Smooth muscle cell of the brain vasculature (primary cell): Measurements from ENCODE around the gene EML4.

ENCODE experiments used
- DNase-seq: peaks from one replicate; pipeline ENCODE4 v3.0.0-alpha.2; 2012; ENCODE audit warnings: low read depth, low spot score

The EML4 gene

DNA sequence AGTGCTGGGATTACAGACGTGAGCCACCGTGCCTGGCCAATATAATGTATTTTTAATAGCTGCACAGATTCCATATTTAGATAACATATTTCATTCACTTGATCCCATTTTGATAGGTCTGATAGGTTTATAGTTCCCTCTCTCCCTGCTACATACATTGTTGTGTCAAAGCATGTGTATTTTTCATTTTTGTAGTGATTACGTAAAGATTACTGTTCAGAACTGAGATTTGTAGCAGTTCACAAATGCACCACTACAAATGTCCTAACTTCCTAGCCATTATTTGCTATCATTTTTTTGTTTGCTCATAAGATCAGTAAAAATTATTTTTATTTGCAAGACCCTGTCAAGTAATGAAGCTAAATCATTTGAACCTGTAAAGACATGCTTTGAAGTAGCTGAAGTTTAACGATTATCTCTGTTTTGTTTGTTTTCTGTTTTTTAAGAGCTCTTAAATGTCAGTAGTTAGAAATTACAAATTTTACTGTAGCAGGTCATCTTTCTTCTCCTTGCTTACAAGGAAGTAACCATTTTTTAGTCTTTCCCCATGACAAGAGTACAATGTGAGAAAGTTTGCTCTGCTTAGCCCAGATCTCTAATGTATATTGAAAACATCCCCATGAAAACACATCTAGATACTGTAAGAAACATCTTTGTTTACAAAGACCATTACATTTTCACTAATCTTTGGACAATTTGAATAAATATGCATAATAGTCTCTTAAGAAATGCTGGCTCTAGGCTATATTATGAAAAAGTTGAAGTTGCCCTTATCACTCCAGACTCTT, 54.1 kb downstream of the EML4 start:
- DNase-seq: no peak

DNA sequence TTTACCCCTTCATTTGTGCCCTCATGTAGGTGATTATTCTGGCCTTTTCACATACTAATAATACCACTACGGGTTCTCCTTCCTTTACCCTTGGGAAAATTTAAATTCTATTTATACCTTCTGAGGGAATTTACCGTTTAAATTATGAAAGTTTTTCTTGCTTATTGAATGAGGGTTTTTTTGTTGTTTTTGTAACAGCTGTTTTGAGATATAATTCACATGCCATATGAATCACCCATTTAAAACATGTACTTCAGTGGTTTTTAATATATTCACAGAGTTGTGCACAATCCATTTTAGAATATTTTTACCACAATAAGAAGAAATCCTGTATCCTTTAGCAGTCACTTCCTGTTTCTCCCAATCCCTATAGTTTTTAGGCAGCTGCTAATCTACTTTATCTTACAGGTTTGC, 54.7 kb downstream of the EML4 start:
- no peak for DNase-seq

DNA sequence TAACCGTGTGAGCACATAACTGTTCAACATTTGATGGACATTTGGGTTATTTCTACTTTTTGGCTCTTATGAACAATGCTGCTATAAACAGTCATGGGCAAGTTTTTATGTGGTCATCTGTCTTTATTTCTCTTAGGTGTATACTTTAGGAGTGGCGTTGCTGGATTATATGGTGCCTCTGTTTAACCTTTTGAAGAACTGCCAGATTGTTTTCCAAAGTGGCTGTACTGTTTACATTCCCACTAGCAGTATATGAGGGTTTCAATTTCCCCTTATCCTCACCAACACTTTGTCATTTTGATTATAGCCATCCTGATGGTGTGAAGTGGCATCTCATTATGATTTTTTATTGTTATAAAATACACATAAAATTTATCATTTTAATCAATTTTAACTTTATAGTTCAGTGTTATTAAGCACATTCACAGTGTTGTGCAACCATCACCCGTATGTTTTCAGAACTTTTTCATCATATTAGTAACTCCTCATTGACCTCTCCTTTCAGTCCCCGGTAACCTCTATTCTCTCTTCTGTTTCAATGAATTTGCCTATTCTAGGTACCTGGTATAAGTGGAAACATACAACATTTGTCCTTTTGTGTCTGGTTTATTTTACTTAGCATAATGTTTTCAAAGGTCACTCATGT, 55.4 kb downstream of the EML4 start:
- no peak for DNase-seq

DNA sequence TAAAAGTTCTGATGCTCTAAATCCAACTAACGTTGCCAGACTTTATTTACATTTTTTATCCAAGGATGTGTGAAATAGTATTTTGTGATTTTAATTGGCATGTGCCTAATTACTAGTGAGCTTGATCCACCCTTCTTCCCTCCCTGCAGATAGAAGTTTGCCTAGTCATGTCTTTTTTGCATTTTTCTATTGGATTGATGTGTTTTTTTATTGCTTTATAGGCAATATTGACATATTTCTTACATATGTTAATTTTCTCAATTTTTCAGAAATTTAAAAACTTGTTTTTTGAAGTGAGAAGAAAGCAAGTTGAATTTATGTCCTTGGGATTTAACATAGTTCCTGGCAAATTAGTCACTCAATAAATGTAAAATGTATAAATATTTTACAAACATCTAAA, 56.4 kb downstream of the EML4 start:
- no peak for DNase-seq

- no peak for DNase-seq
Observed at GRCh38 chr2:42227491-42227890, 58.3 kb downstream of the EML4 start.

GRCh38 chr2:42228101-42228500, 58.9 kb downstream of the EML4 start:
- DNase-seq: no peak

GRCh38 chr2:42229949-42230348, 60.8 kb downstream of the EML4 start:
- DNase-seq: no peak

GRCh38 chr2:42230891-42231290, 61.7 kb downstream of the EML4 start:
- DNase-seq: no peak

DNA sequence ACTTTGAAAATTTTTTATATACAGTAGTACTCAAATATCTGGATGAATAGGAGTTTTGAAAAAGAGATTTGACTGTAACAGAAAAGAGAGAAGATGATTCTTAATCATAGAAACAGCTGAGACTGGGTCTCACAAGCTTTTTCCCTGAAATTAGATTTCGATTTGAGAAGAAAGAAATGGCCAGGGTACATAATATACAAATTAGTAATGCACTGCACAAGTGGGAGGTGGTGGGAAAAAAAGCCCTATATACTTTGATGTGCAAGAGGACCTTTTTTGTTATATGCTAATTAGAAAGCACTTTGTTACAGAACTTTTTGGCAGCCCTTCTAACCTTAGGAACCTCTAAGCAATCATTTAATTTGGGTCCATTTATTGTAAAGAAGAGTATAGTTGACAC, 62.9 kb downstream of the EML4 start:
- DNase-seq: no peak

DNA sequence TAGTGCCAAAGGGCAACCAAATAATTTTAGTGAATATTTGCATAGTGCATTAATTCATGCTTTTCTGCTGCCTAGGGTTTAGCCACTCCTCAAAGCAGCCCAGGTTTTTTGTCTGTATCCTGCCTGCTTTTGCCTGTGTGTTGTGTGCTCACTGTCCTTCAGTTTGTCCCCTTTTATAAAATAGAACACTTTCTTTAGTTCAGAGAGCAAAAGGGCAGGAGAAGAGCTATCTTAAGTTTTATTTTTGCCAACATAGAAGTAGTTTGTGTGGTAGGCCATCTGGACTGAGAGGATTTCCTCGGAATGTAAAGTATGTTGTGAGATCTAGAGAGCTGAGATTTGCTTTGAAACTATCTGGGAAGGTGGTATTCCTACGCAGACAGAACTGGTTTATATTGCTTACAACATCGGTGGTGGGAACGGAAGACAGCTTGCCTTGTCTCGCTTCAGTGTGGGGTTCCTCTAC, 64.9 kb downstream of the EML4 start:
- no peak for DNase-seq

DNA sequence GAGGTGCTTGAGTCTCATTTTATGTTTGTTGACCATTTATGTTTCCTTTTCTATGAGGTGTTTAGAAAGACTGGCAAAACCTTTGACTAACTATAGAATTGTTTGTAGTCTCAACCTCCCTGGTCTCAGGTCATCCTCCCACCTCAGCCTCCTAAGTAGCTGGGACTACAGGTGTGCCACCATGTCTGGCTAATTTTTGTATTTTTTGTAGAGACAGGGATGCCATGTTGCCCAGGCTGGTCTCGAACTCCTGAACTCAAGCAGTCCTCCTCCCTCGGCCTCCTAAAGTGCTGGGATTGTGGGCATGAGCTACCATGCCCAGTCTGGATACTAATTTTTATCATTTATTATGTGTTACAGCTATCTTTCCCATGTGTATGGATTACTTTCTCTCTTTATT, 67.8 kb downstream of the EML4 start:
- no peak for DNase-seq

DNA sequence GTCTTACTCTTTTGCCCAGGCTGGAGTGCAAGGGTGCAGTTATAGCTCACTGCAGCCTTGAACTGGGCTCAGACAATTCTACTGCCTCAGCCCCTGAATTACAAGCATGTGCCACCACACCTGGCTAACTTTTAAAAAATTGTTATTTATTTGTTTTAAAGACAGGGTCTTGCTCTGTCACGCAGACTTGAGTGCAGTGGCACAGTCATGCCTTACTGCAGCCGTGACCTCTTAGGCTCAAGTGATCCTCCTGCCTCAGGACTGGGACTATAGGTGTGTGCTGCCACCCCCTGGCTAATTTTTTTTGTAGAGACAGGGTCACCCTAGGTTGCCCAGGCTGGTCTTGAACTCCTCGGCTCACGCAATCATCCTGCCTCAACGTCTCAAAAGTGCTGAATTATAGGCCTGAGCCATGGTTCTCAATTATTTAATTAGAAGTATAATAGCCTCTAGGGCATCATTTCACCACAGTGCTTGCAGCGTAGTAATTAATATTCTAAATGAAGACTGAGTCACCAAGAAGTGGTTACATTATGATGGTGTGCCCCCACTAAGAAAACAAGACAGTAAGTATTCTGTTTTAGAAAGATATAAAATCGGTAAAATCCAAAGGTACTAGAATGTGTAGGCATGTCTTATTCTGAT, 69.6 kb downstream of the EML4 start:
- no peak for DNase-seq

- DNase-seq: no peak
Observed at GRCh38 chr2:42239289-42239661, 70.1 kb downstream of the EML4 start.

GRCh38 chr2:42239811-42240210, 70.7 kb downstream of the EML4 start:
- no peak for DNase-seq

- DNase-seq: no peak
Observed at GRCh38 chr2:42241517-42241916, 72.4 kb downstream of the EML4 start.

- DNase-seq: no peak
Observed at GRCh38 chr2:42243297-42243696, 74.1 kb downstream of the EML4 start.

DNA sequence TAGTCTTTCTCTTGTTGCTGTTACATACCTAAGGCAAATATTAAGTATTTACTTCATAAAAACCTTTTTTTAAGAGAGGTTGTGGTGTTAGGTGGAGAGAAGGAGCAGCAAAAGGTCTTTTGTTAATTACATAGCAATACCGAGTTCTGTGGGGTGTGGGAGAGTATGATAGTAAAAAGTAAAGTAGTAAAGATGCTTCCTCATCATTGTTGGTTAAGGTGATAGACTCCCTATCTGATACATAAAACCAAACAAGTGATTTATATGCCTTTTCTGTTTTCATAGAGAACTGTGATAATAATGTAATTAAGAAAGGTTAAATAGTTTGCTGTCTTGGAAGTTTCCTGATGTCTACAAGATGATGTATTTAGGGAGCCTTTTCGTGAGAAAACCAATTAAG, 75.4 kb downstream of the EML4 start:
- no peak for DNase-seq

- DNase-seq: no peak
Observed at GRCh38 chr2:42245396-42245795, 76.2 kb downstream of the EML4 start.

DNA sequence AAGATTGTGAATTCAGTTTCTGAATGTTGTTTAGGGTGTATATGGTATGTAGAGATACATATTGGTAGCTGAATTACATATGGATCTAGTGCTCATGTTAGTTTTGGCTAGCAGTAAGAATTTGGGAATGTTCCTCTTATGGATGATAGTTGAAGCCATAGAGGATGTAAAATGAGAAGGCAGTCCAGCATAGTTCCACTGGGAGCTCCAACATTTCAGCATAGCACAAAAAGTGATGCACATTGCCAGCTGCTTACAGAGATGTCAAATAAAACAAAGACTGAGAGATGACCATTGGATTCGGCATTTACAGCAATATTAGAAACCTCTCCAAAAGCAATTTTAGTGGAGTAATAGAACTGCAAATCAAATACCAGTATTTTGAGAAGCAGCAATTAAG, 77.4 kb downstream of the EML4 start:
- DNase-seq: no peak

DNA sequence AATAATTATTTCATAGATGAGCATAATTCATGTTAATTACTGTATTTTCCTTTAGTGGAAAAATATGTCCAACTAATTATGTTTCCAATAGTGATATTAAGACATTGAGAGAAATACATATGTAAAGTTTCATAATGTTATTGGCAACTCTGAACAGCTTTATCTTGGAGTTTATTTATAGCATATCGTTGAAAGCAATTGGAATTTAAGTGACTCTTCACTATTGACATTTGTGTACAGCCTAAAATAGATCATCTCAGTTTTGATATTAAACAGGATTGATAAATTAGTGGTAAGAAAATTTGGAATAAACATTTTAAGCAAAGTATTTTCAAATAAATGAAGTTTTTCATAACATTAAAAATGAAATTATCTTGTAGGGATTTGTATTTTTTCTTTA, 79.7 kb downstream of the EML4 start:
- no peak for DNase-seq

DNA sequence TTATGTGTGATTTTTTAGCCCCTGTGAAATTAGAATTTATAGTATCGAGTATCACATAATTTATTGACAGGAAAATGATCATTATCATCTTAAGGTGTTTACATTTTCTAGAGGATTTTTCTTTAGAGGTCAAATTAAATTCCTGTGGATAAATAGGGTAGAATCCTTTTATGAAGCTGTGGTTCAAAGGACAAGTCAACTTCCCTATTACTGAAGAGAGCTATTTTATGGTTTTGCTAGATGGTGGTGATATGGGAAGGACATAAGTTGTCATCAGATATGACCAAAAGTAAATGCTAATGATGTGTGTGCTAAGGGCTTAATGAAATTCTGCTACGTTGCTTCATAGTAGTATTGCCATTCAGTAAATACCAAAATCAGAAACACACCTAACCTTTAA, 80.1 kb downstream of the EML4 start:
- no peak for DNase-seq

GRCh38 chr2:42249887-42250286, 80.7 kb downstream of the EML4 start:
- DNase-seq: no peak

DNA sequence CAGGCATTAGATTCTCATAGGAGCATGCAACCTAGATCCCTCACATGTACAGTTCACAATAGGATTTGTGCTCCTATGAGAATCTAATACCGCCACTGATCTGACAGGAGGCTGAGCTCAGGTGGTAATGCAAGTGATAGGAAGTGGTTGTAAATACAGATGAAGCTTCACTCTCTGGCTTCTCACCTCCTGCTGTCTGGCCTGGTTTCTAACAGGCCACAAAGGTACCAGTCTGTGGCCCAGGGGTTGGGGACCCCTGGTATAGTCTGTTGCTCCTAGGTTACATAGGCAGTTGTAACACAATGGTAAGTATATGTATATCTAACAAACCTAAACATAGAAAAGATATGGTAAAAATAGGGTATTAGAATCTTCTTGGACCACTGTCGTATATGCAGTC, 81.8 kb downstream of the EML4 start:
- no peak for DNase-seq
